Measurements from ENCODE around the gene MGAT3. TPM values are rescaled to one million over a fixed set of nuclear protein-coding genes. Genes with fewer than 3 reads are reported as not detected.

The MGAT3 gene
- total RNA-seq, 2 experiments from 2014 or later, result 0.17 TPM; not detected in 1

GRCh38 chr22:39463931-39464390 lies 7.1 kb downstream of the MGAT3 start:
- Histone ChIP-seq H3K4me3 (ENCODE audit: low read length) (no peak overlapping the region), H3K36me3 (ENCODE audit: insufficient read depth, low read length) (no peaks in the 10 kb centered on the region), H3K4me1 (ENCODE audit: insufficient read depth, low read length) (no peaks in the 10 kb centered on the region), H3K27me3 (ENCODE audit: control insufficient read depth in 1 of 2, insufficient read depth in 2 of 2, low read length in 2 of 2) (peaks cover 3 to 5% of the 10 kb centered on the region in 2 experiments), H3K9me3 (ENCODE audit: control insufficient read depth in 1 of 2, insufficient read depth in 1 of 2, low read length in 2 of 2) (no peaks in the 10 kb centered on the region), H3K27ac (ENCODE audit: low read depth in 1 of 2, low read length in 2 of 2) (no peak overlapping the region)
- Mint-ChIP-seq H3K27me3 (peaks cover 11% of the 10 kb centered on the region), H3K4me3 (no peak overlapping the region), H3K27ac (no peak overlapping the region), H3K4me1 (ENCODE audit: low read depth) (no peaks in the 10 kb centered on the region), H3K9me3 (no peaks in the 10 kb centered on the region), H3K36me3 (ENCODE audit: low read depth) (no peaks in the 10 kb centered on the region)
- no peak for ATAC-seq (ENCODE audit: poor library complexity)
- TF ChIP-seq, protein P1, sequence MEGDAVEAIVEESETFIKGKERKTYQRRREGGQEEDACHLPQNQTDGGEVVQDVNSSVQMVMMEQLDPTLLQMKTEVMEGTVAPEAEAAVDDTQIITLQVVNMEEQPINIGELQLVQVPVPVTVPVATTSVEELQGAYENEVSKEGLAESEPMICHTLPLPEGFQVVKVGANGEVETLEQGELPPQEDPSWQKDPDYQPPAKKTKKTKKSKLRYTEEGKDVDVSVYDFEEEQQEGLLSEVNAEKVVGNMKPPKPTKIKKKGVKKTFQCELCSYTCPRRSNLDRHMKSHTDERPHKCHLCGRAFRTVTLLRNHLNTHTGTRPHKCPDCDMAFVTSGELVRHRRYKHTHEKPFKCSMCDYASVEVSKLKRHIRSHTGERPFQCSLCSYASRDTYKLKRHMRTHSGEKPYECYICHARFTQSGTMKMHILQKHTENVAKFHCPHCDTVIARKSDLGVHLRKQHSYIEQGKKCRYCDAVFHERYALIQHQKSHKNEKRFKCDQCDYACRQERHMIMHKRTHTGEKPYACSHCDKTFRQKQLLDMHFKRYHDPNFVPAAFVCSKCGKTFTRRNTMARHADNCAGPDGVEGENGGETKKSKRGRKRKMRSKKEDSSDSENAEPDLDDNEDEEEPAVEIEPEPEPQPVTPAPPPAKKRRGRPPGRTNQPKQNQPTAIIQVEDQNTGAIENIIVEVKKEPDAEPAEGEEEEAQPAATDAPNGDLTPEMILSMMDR (IDR thresholded peaks at IDR 0.05), result no peak
- DNase-seq, result no peak
- intact Hi-C loops (cut with DNase I, micrococcal nuclease), result no loop called here
- CTCF ChIA-PET, result no interaction called here
- POLR2A ChIA-PET, result no interaction called here

- Mint-ChIP-seq H3K27ac (no peak overlapping the region), H3K4me3 (no peak overlapping the region), H3K9me3 (no peaks in the 10 kb centered on the region), H3K27me3 (no peaks in the 10 kb centered on the region), H3K36me3 (ENCODE audit: low read depth) (no peaks in the 10 kb centered on the region), H3K4me1 (ENCODE audit: low read depth) (peaks cover 3% of the 10 kb centered on the region)
- POLR2A ChIA-PET, result interaction anchor here (0.6 kb wide), 2 partner anchors 53 to 467 kb away, joined by 3 read pairs; no protein-coding TSS in a partner anchor
- DNase-seq, result no peak
- no peak for ATAC-seq (ENCODE audit: poor library complexity)
- no peaks in the 10 kb centered on the region for H3K27me3 ChIP-seq (ENCODE audit: control insufficient read depth in 1 of 2, insufficient read depth in 2 of 2, low read length in 2 of 2)
- intact Hi-C loops (cut with DNase I, micrococcal nuclease), result no loop called here
- TF ChIP-seq, protein P1 (IDR thresholded peaks at IDR 0.05), result no peak
- H3K27ac ChIP-seq (ENCODE audit: low read depth in 1 of 2, low read length in 2 of 2), result no peak overlapping the region
- H3K4me3 ChIP-seq (ENCODE audit: low read length), result no peak overlapping the region
- no peaks in the 10 kb centered on the region for H3K36me3 ChIP-seq (ENCODE audit: insufficient read depth, low read length)
- H3K4me1 ChIP-seq (ENCODE audit: insufficient read depth, low read length), result peaks cover 7% of the 10 kb centered on the region
- CTCF ChIA-PET, result interaction anchor here (1.0 kb wide), 1 partner anchor 16 kb away, joined by 3 read pairs; no protein-coding TSS in a partner anchor
- no peaks in the 10 kb centered on the region for H3K9me3 ChIP-seq (ENCODE audit: control insufficient read depth in 1 of 2, insufficient read depth in 1 of 2, low read length in 2 of 2)
Observed at GRCh38 chr22:39466228-39467006, 9.6 kb downstream of the MGAT3 start.

DNA sequence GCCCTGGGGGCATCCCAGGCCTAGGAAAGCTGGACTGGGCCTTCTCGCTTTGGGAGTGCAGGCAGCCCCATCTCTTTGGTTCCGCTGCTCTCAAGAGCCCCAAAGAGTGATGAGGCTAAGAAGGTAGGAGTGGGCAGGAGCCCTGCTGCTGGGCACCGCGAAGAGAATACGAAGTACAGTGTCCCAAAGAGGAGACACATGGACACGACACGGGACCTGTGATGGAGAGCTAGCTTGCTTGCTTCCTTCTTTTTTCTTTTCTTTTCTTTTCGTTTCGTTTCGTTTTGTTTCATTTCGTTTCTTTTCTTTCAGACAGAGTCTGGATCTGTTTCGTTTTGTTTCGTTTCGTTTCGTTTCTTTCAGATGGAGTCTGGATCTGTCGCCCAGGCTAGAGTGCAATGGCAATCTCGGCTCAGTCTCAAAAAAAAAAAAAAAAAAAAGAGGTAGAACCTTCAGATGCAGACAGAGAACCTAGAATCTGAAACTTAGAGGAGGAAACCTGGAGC lies 10.6 kb downstream of the MGAT3 start:
- no peak overlapping the region for H3K27ac ChIP-seq (ENCODE audit: low read depth in 1 of 2, low read length in 2 of 2)
- TF ChIP-seq, protein P1 (IDR thresholded peaks at IDR 0.05), result no peak
- no peaks in the 10 kb centered on the region for H3K36me3 Mint-ChIP-seq (ENCODE audit: low read depth)
- H3K4me1 Mint-ChIP-seq (ENCODE audit: low read depth), result peaks cover 13% of the 10 kb centered on the region
- H3K27ac Mint-ChIP-seq, result no peak overlapping the region
- no peaks in the 10 kb centered on the region for H3K36me3 ChIP-seq (ENCODE audit: insufficient read depth, low read length)
- H3K9me3 ChIP-seq (ENCODE audit: control insufficient read depth in 1 of 2, insufficient read depth in 1 of 2, low read length in 2 of 2), result no peaks in the 10 kb centered on the region
- POLR2A ChIA-PET, result interaction anchor here (0.6 to 1.1 kb wide), 3 partner anchors 51 to 466 kb away, joined by 3 read pairs; no protein-coding TSS in a partner anchor
- peaks cover 17% of the 10 kb centered on the region for H3K4me1 ChIP-seq (ENCODE audit: insufficient read depth, low read length)
- intact Hi-C loops (cut with DNase I, micrococcal nuclease), result no loop called here
- no peak overlapping the region for H3K4me3 ChIP-seq (ENCODE audit: low read length)
- no peak for ATAC-seq (ENCODE audit: poor library complexity)
- DNase-seq, result no peak
- no peaks in the 10 kb centered on the region for H3K27me3 Mint-ChIP-seq
- H3K9me3 Mint-ChIP-seq, result no peaks in the 10 kb centered on the region
- CTCF ChIA-PET, result interaction anchor here (1.0 kb wide), 1 partner anchor 17 kb away, joined by 3 read pairs; no protein-coding TSS in a partner anchor
- H3K27me3 ChIP-seq (ENCODE audit: control insufficient read depth in 1 of 2, insufficient read depth in 2 of 2, low read length in 2 of 2), result no peaks in the 10 kb centered on the region
- no peak overlapping the region for H3K4me3 Mint-ChIP-seq
